Activated CD4-positive, alpha-beta memory T cell treated with anti-CD3 and anti-CD28 coated beads for 36 hours (primary cell): ENCODE measurements around the gene RAB7A. TPM values are rescaled to one million over a fixed set of nuclear protein-coding genes. Genes with fewer than 3 reads are reported as not detected.
"Not testable (repeated sequence)": the region's sequence is repeated elsewhere in the genome, so short reads cannot be mapped to it uniquely, and the experiment has no call there.

Experiments
- CTCF ChIA-PET: fragments of 350-600 bp; sonication (Branson Sonifier 250); formaldehyde crosslinking; loops from one replicate; lab custom pipeline; 2021; ENCODE audit warnings: antibody characterized with exemption, inconsistent platforms; lab: Charles Lee
- POLR2A ChIA-PET: fragments of 350-600 bp; sonication (Branson Sonifier 250); formaldehyde crosslinking; loops from one replicate; lab custom pipeline; 2021; ENCODE audit warnings: antibody characterized with exemption; lab: Charles Lee
- DNase-seq: peaks from one replicate; pipeline ENCODE4 v3.0.0-alpha.2; 2020
- H3K27ac Mint-ChIP-seq: one replicate; pipeline ENCODE4 v1.8.0; 2021; ENCODE audit warnings: mixed read lengths
- H3K27me3 Mint-ChIP-seq: one replicate; pipeline ENCODE4 v1.8.0; 2021; ENCODE audit warnings: mixed read lengths
- H3K36me3 Mint-ChIP-seq: one replicate; pipeline ENCODE4 v1.8.0; 2021; ENCODE audit warnings: mixed read lengths
- H3K4me1 Mint-ChIP-seq: one replicate; pipeline ENCODE4 v1.8.0; 2021; ENCODE audit warnings: low read depth, mixed read lengths
- H3K4me3 Mint-ChIP-seq: one replicate; pipeline ENCODE4 v1.8.0; 2021; ENCODE audit warnings: mild to moderate bottlenecking, mixed read lengths
- H3K9me3 Mint-ChIP-seq: one replicate; pipeline ENCODE4 v1.8.0; 2021; ENCODE audit warnings: mixed read lengths
- intact Hi-C: fragments of 100-400 bp; cut with micrococcal nuclease; formaldehyde crosslinking; loops from one replicate; pipeline ENCODE4 v1.15.1; 2023
- total RNA-seq, 2 experiments: library from RNA; stranded (reverse); gene quantifications; one replicate each; pipeline ENCODE4 v1.2.3, GENCODE V29; 2021

RAB7A gene
- total RNA-seq, 2 experiments from 2014 or later: 264 to 272 TPM

- DNase-seq: no peak
- Mint-ChIP-seq H3K4me1 (peaks cover 65% of the 10 kb centered on the region), H3K36me3 (peaks cover 19% of the 10 kb centered on the region), H3K27ac (peak overlapping the region; percentile 11), H3K9me3 (no peaks in the 10 kb centered on the region), H3K27me3 (no peaks in the 10 kb centered on the region), H3K4me3 (no peak overlapping the region)
- CTCF ChIA-PET: interaction anchor here (1.9 to 4.1 kb wide), 2 partner anchors 54 to 60 kb away, joined by 9 to 10 read pairs; no protein-coding TSS in a partner anchor
- POLR2A ChIA-PET: interaction anchor here (1.1 to 1.3 kb wide), 2 partner anchors 44 to 59 kb away, joined by 3 read pairs; no protein-coding TSS in a partner anchor
- intact Hi-C loops: no loop called here
Measured at GRCh38 chr3:128735287-128735686, 9.3 kb downstream of the RAB7A start.

DNA sequence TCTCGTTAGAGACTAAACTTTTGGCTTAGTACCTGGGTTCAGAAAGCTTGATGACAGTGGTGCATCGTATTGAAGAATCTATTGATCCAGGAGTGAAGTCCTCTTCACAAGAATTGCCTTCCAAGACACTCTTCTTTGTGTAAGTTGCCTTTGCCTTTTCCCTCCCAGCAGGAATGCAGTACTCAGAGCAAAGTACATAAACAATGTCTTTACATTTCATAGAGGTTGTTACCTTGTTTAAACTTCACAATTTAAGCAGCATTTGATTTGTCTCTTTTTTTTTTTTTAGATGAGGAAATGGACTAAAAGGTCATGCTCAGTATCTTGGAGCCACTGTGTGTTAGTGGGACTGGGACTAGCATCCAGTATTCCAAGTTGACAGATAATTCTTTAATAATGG is 9.9 kb downstream of the RAB7A start:
- Mint-ChIP-seq H3K9me3 (no peaks in the 10 kb centered on the region), H3K4me1 (peaks cover 63% of the 10 kb centered on the region), H3K27ac (no peak overlapping the region), H3K27me3 (no peaks in the 10 kb centered on the region), H3K4me3 (no peak overlapping the region), H3K36me3 (peaks cover 19% of the 10 kb centered on the region)
- no peak for DNase-seq
- intact Hi-C loops: no loop called here
- ChIA-PET CTCF (interaction anchor here (4.1 kb wide), 1 partner anchor 55 kb away, joined by 10 read pairs; no protein-coding TSS in a partner anchor), POLR2A (interaction anchor here (0.6 to 1.3 kb wide), 3 partner anchors 8 to 59 kb away, joined by 3 read pairs; no protein-coding TSS in a partner anchor)

DNA sequence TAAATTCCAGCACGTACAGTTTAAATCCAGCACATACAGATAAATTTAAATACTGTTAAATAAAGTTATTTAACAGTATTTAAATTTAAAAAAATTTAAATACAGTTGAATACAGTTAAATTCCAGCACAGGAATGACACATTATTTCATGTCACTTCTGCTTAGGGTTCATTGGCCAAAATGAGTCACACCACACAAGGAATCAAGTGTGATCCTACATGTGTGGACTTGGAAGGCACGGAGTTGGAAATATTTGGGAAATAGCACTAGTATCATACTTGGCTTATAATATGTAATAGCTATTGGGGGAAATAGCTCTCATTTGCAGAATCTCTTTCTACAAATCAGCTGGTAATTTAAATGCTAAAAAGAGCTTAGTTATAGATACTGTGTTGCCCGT is 10.6 kb downstream of the RAB7A start:
- POLR2A ChIA-PET: interaction anchor here (1.3 kb wide), 1 partner anchor 10 kb away, joined by 3 read pairs; no protein-coding TSS in a partner anchor

GRCh38 chr3:128740621-128741020 is 14.6 kb downstream of the RAB7A start:
- no peak overlapping the region for H3K4me3 Mint-ChIP-seq
- intact Hi-C loops: no loop called here
- ChIA-PET POLR2A (interaction anchor here (0.6 kb wide), 1 partner anchor 10 kb away, joined by 3 read pairs; no protein-coding TSS in a partner anchor), CTCF (no interaction called here)
- H3K27me3 Mint-ChIP-seq: no peaks in the 10 kb centered on the region
- no peak overlapping the region for H3K27ac Mint-ChIP-seq
- no peak for DNase-seq
- peaks cover 36% of the 10 kb centered on the region for H3K36me3 Mint-ChIP-seq
- peaks cover 32% of the 10 kb centered on the region for H3K4me1 Mint-ChIP-seq
- H3K9me3 Mint-ChIP-seq: peaks cover 4% of the 10 kb centered on the region

More for the DNA sequence above, 10.6 kb downstream of the RAB7A start:
- CTCF ChIA-PET: interaction anchor here (4.1 kb wide), 1 partner anchor 56 kb away, joined by 10 read pairs; no protein-coding TSS in a partner anchor
- Mint-ChIP-seq H3K4me3 (no peak overlapping the region), H3K36me3 (peaks cover 23% of the 10 kb centered on the region), H3K9me3 (no peaks in the 10 kb centered on the region), H3K4me1 (peaks cover 61% of the 10 kb centered on the region), H3K27ac (no peak overlapping the region), H3K27me3 (no peaks in the 10 kb centered on the region)
- no peak for DNase-seq
- intact Hi-C loops: no loop called here

- intact Hi-C loops: no loop called here
- H3K4me1 Mint-ChIP-seq: peaks cover 26% of the 10 kb centered on the region
- peaks cover 4% of the 10 kb centered on the region for H3K9me3 Mint-ChIP-seq
- H3K36me3 Mint-ChIP-seq: peaks cover 31% of the 10 kb centered on the region
- H3K27ac Mint-ChIP-seq: no peak overlapping the region
- no peaks in the 10 kb centered on the region for H3K27me3 Mint-ChIP-seq
- no peak overlapping the region for H3K4me3 Mint-ChIP-seq
- DNase-seq: no peak
- CTCF ChIA-PET: interaction anchor here (0.6 kb wide), 1 partner anchor 63 kb away, joined by 3 read pairs; no protein-coding TSS in a partner anchor
- POLR2A ChIA-PET: no interaction called here
Measured at GRCh38 chr3:128742821-128743594, 17.0 kb downstream of the RAB7A start.

- Mint-ChIP-seq H3K9me3 (peaks cover 4% of the 10 kb centered on the region), H3K36me3 (peaks cover 27% of the 10 kb centered on the region), H3K4me3 (no peak overlapping the region), H3K27me3 (no peaks in the 10 kb centered on the region), H3K4me1 (peaks cover 36% of the 10 kb centered on the region), H3K27ac (no peak overlapping the region)
- ChIA-PET POLR2A (no interaction called here), CTCF (interaction anchor here (1.1 to 1.6 kb wide), 2 partner anchors 49 to 64 kb away, joined by 3 to 4 read pairs; no protein-coding TSS in a partner anchor)
- DNase-seq: no peak
- intact Hi-C loops: no loop called here
Measured at GRCh38 chr3:128745742-128746141, 19.8 kb downstream of the RAB7A start.

DNA sequence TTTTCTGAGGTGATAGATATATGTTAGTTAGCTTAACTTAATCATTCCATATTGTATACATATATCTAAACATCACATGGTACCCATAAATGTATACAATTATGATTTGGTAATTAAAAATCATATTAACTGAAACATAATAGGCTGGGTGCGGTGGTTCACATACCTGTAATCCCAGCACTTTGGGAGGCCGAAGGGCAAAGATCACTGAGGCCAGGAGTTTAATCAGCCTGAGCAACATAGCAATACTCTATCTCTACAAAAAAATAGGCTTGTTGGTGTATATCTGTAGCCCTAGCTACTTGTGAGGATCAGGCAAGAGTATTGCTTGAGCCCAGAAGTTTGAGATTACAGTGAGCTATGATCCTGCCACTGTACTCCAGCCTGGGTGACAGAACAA is 20.9 kb downstream of the RAB7A start:
- DNase-seq: no peak
- intact Hi-C loops: no loop called here
- Mint-ChIP-seq H3K27me3 (no peaks in the 10 kb centered on the region), H3K9me3 (peaks cover 3% of the 10 kb centered on the region), H3K27ac (no peak overlapping the region), H3K4me1 (peaks cover 36% of the 10 kb centered on the region), H3K4me3 (no peak overlapping the region), H3K36me3 (peaks cover 22% of the 10 kb centered on the region)
- CTCF ChIA-PET: interaction anchor here (1.1 to 1.6 kb wide), 2 partner anchors 48 to 65 kb away, joined by 3 to 4 read pairs; no protein-coding TSS in a partner anchor
- POLR2A ChIA-PET: no interaction called here

DNA sequence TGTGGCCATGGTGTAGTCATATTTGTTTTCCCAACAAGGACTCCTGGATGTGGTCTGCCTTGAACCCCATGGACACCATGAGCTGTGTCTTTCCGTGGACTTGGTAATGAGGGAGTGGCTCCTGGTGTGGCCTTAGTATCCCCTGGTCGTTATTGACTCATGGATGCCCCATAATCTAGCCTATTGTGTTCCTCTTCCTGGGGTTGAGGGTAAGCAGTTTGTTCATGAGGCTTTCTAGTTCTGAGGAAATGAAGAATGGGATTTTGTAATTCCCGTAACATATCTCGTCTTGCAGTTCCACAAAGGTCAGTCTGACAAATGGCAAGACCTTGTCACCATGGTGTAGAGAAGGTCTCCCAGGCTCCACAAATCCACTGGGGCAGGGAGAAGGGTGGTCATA is 22.6 kb downstream of the RAB7A start:
- ChIA-PET POLR2A (interaction anchor here (0.5 kb wide), 1 partner anchor 15 kb away, joined by 3 read pairs; no protein-coding TSS in a partner anchor), CTCF (interaction anchor here (1.2 to 1.3 kb wide), 2 partner anchors 9 to 68 kb away, joined by 3 to 4 read pairs; no protein-coding TSS in a partner anchor)
- Mint-ChIP-seq H3K9me3 (no peaks in the 10 kb centered on the region), H3K27me3 (no peaks in the 10 kb centered on the region), H3K4me1 (peaks cover 44% of the 10 kb centered on the region), H3K27ac (no peak overlapping the region), H3K4me3 (no peak overlapping the region), H3K36me3 (peaks cover 12% of the 10 kb centered on the region)
- intact Hi-C loops: no loop called here
- no peak for DNase-seq

- POLR2A ChIA-PET: interaction anchor here (0.5 kb wide), 1 partner anchor 15 kb away, joined by 3 read pairs; no protein-coding TSS in a partner anchor
- Mint-ChIP-seq H3K4me1 (peaks cover 49% of the 10 kb centered on the region), H3K27ac (no peak overlapping the region)
Measured at GRCh38 chr3:128749035-128749434, 23.1 kb downstream of the RAB7A start.

GRCh38 chr3:128749561-128749960 is 23.6 kb downstream of the RAB7A start:
- H3K9me3 Mint-ChIP-seq, H3K4me3 Mint-ChIP-seq, H3K27ac Mint-ChIP-seq, POLR2A ChIA-PET, intact Hi-C loops, H3K27me3 Mint-ChIP-seq, DNase-seq: not testable (repeated sequence)
- CTCF ChIA-PET: interaction anchor here (1.3 kb wide), 1 partner anchor 10 kb away, joined by 3 read pairs; no protein-coding TSS in a partner anchor
- Mint-ChIP-seq H3K36me3 (peaks cover 10% of the 10 kb centered on the region), H3K4me1 (peaks cover 51% of the 10 kb centered on the region)

More at GRCh38 chr3:128749035-128749434, 23.1 kb downstream of the RAB7A start:
- CTCF ChIA-PET: interaction anchor here (1.2 to 1.3 kb wide), 2 partner anchors 10 to 69 kb away, joined by 3 to 4 read pairs; no protein-coding TSS in a partner anchor
- H3K9me3 Mint-ChIP-seq: no peaks in the 10 kb centered on the region
- no peaks in the 10 kb centered on the region for H3K27me3 Mint-ChIP-seq
- intact Hi-C loops: no loop called here
- H3K4me3 Mint-ChIP-seq: no peak overlapping the region
- H3K36me3 Mint-ChIP-seq: peaks cover 10% of the 10 kb centered on the region
- no peak for DNase-seq

GRCh38 chr3:128753715-128754114 is 27.7 kb downstream of the RAB7A start:
- ChIA-PET POLR2A (interaction anchor here (1.1 to 1.4 kb wide), 2 partner anchors 27 to 73 kb away, joined by 3 to 4 read pairs; no protein-coding TSS in a partner anchor), CTCF (interaction anchor here (1.5 to 2.4 kb wide), 2 partner anchors 41 to 73 kb away, joined by 5 to 11 read pairs; no protein-coding TSS in a partner anchor)
- H3K9me3 Mint-ChIP-seq: no peaks in the 10 kb centered on the region
- H3K27me3 Mint-ChIP-seq: no peaks in the 10 kb centered on the region
- DNase-seq: no peak
- intact Hi-C loops: no loop called here
- peaks cover 10% of the 10 kb centered on the region for H3K36me3 Mint-ChIP-seq
- H3K27ac Mint-ChIP-seq: no peak overlapping the region
- H3K4me1 Mint-ChIP-seq: peaks cover 53% of the 10 kb centered on the region
- no peak overlapping the region for H3K4me3 Mint-ChIP-seq

- Mint-ChIP-seq H3K27ac (no peak overlapping the region), H3K36me3 (peaks cover 15% of the 10 kb centered on the region), H3K4me1 (peaks cover 52% of the 10 kb centered on the region), H3K4me3 (no peak overlapping the region), H3K9me3 (no peaks in the 10 kb centered on the region), H3K27me3 (no peaks in the 10 kb centered on the region)
- ChIA-PET CTCF (no interaction called here), POLR2A (interaction anchor here (0.6 kb wide), 1 partner anchor 75 kb away, joined by 3 read pairs; no protein-coding TSS in a partner anchor)
- intact Hi-C loops: no loop called here
- no peak for DNase-seq
Measured at GRCh38 chr3:128760042-128760441, 34.1 kb downstream of the RAB7A start.
